HCT116 (cell line): ENCODE data around the gene ZNF606. TPM values are rescaled to one million over a fixed set of nuclear protein-coding genes. Genes with fewer than 3 reads are reported as not detected.

Experiments used
- ATAC-seq: fragments of 200-7000 bp; cut with Tn5 transposase; 2 replicates; pipeline ENCODE4 v1.9.1; 2020; ENCODE audit warnings: mild to moderate bottlenecking, moderate library complexity
- BruUV-seq: library from RNA; stranded (reverse); fragments of 400-500 nt; replicated peaks from 2 replicates; lab custom pipeline; 2021; lab: Mats Ljungman, UMichigan
- CTCF ChIA-PET: fragments of 300-600 bp; sonication (Branson Sonifier 250); formaldehyde crosslinking; loops from one replicate; lab custom pipeline; 2021; ENCODE audit warnings: antibody characterized with exemption; lab: Charles Lee
- POLR2A ChIA-PET: fragments of 300-600, 350-600 bp; sonication (Branson Sonifier 250); formaldehyde crosslinking; loops from one replicate; lab custom pipeline; 2021; ENCODE audit warnings: antibody characterized with exemption; lab: Charles Lee
- RAD21 ChIA-PET, 2 experiments: fragments of 300-600 bp; sonication (Branson Sonifier 250); formaldehyde crosslinking; loops; one replicate each; lab custom pipeline; 2023; ENCODE audit warnings: low total read pairs in 2 of 2; ENCODE audit not compliant: uncharacterized antibody in 2 of 2, unreplicated experiment in 2 of 2, low non-redundant PET in 1 of 2; lab: Charles Lee
- DNase-seq: peaks from one replicate; pipeline ENCODE4 v3.0.0-alpha.2; 2010; ENCODE audit warnings: low read depth, low spot score
- H2AFZ ChIP-seq: fragments of 200-600 bp; shearing (Covaris generic), sonication (generic); 2 replicates; pipeline ENCODE4 v1.6.1; 2017; ENCODE audit warnings: low read depth, mixed run types, mixed read lengths, antibody characterized with exemption, low read length; ENCODE audit not compliant: poor library complexity, severe bottlenecking
- H3K27ac ChIP-seq: 2 replicates; pipeline ENCODE4 v1.5.1; 2012; ENCODE audit warnings: low read depth, low read length
- H3K27me3 ChIP-seq: fragments of 200-600 bp; sonication (generic); 2 replicates; pipeline ENCODE4 v1.6.1; 2016; ENCODE audit warnings: mixed run types, low read length, mixed read lengths; ENCODE audit not compliant: insufficient read depth
- H3K36me3 ChIP-seq, 2 experiments: fragments of 200-500 bp in 1 of 2; fragments of 200-600 bp in 1 of 2; sonication (Bioruptor generic) in 1 of 2; sonication (generic) in 1 of 2; 2 replicates each; pipeline versions ENCODE4 v1.5.1 to v1.6.1; 2014 to 2016; ENCODE audit warnings: low read length in 2 of 2, inconsistent platforms in 1 of 2, mixed read lengths in 1 of 2, mixed run types in 1 of 2; ENCODE audit not compliant: insufficient read depth in 2 of 2, control insufficient read depth in 1 of 2
- H3K4me1 ChIP-seq, 2 experiments: fragments of 200-600 bp in 1 of 2; sonication (generic) in 1 of 2; 2 replicates each; pipeline versions ENCODE4 v1.5.1 to v1.6.1; 2012 to 2017; ENCODE audit warnings: low read length in 2 of 2, inconsistent platforms in 1 of 2, mild to moderate bottlenecking in 1 of 2, mixed read lengths in 1 of 2, mixed run types in 1 of 2, moderate library complexity in 1 of 2; ENCODE audit not compliant: insufficient read depth in 2 of 2, control insufficient read depth in 1 of 2
- H3K4me2 ChIP-seq: fragments of 200-600 bp; sonication (generic); 2 replicates; pipeline ENCODE4 v1.6.1; 2017; ENCODE audit warnings: mixed run types, low read length, mixed read lengths
- H3K4me3 ChIP-seq, 2 experiments: fragments of 200-600 bp in 1 of 2; sonication (generic) in 1 of 2; replicated peaks in 1 of 2; 2 replicates each; pipeline ENCODE4 v1.5.1; 2011 to 2016; ENCODE audit warnings: low read length in 2 of 2, control low read depth in 1 of 2, low read depth in 1 of 2, mild to moderate bottlenecking in 1 of 2, mixed read lengths in 1 of 2, mixed run types in 1 of 2
- H3K79me2 ChIP-seq: fragments of 200-600 bp; sonication (generic); 2 replicates; pipeline ENCODE4 v1.6.1; 2017; ENCODE audit warnings: mild to moderate bottlenecking, mixed run types, low read length, moderate library complexity, mixed read lengths; ENCODE audit not compliant: insufficient read depth
- H3K9ac ChIP-seq: fragments of 200-600 bp; sonication (generic); 2 replicates; pipeline ENCODE4 v1.6.1; 2016; ENCODE audit warnings: low read length, mixed read lengths
- H3K9me2 ChIP-seq: fragments of 200-600 bp; sonication (generic), shearing (Covaris generic); 2 replicates; pipeline ENCODE4 v1.6.1; 2017; ENCODE audit warnings: mixed run types, mild to moderate bottlenecking, moderate library complexity; ENCODE audit not compliant: insufficient read depth
- H3K9me3 ChIP-seq, 2 experiments: fragments of 200-500 bp in 1 of 2; fragments of 200-600 bp in 1 of 2; sonication (Bioruptor generic) in 1 of 2; sonication (generic) in 1 of 2; 2 replicates each; pipeline ENCODE4 v1.6.1; 2014 to 2017; ENCODE audit warnings: low read length in 2 of 2, mixed read lengths in 2 of 2, inconsistent platforms in 1 of 2, low read depth in 1 of 2, mild to moderate bottlenecking in 1 of 2, mixed run types in 1 of 2, moderate library complexity in 1 of 2; ENCODE audit not compliant: control insufficient read depth in 1 of 2, insufficient read depth in 1 of 2
- H4K20me1 ChIP-seq: fragments of 200-600 bp; sonication (generic), shearing (Covaris generic); 2 replicates; pipeline ENCODE4 v1.6.1; 2017; ENCODE audit warnings: mixed run types, mild to moderate bottlenecking, moderate library complexity; ENCODE audit not compliant: insufficient read depth
- CBX3 ChIP-seq: IDR thresholded peaks from 2 replicates; pipeline ENCODE4 v1.6.1; 2012; ENCODE audit warnings: low read depth
- CEBPB ChIP-seq: IDR thresholded peaks from 2 replicates; pipeline ENCODE4 v1.6.1; 2012; ENCODE audit warnings: low read depth
- EGR1 ChIP-seq: IDR thresholded peaks from 2 replicates; pipeline ENCODE4 v1.6.1; 2012; ENCODE audit warnings: low read depth
- ELF1 ChIP-seq: IDR thresholded peaks from 2 replicates; pipeline ENCODE4 v1.6.1; 2012; ENCODE audit warnings: low read depth, borderline replicate concordance
- EZH2 ChIP-seq: fragments of 200-600 bp; sonication (generic); IDR thresholded peaks from 2 replicates; pipeline ENCODE4 v1.6.1; 2017; ENCODE audit warnings: antibody characterized with exemption, mixed run types
- EZH2phosphoT487 ChIP-seq: fragments of 200-600 bp; IDR thresholded peaks from 2 replicates; pipeline ENCODE4 v1.6.1; 2018; ENCODE audit warnings: antibody characterized with exemption, borderline replicate concordance
- FOSL1 ChIP-seq: IDR thresholded peaks from 2 replicates; pipeline ENCODE4 v1.6.1; 2012; ENCODE audit warnings: low read depth
- JUND ChIP-seq: IDR thresholded peaks from 2 replicates; pipeline ENCODE4 v1.6.1; 2012
- POLR2AphosphoS5 ChIP-seq: IDR thresholded peaks from 2 replicates; pipeline ENCODE4 v1.6.1; 2011; ENCODE audit warnings: mild to moderate bottlenecking, low read depth, low read length, moderate library complexity
- RAD21 ChIP-seq: IDR thresholded peaks from 2 replicates; pipeline ENCODE4 v1.6.1; 2012; ENCODE audit warnings: low read depth, mild to moderate bottlenecking
- SIN3A ChIP-seq: IDR thresholded peaks from 2 replicates; pipeline ENCODE4 v1.6.1; 2012; ENCODE audit warnings: low read depth
- SP1 ChIP-seq: IDR thresholded peaks from 2 replicates; pipeline ENCODE4 v1.6.1; 2012; ENCODE audit warnings: low read depth
- SRF ChIP-seq: IDR thresholded peaks from 2 replicates; pipeline ENCODE4 v1.6.1; 2012; ENCODE audit warnings: low read depth
- TCF7L2 ChIP-seq: IDR thresholded peaks from 2 replicates; pipeline ENCODE4 v1.7.0; 2011; ENCODE audit warnings: borderline replicate concordance, inconsistent platforms; ENCODE audit not compliant: insufficient read depth, insufficient read length; ENCODE audit errors: extremely low read depth
- ZFX ChIP-seq: fragments of 450-650 bp; IDR thresholded peaks from 2 replicates; pipeline ENCODE4 v1.6.1; 2017
- ZNF274 ChIP-seq: fragments of 200-500 bp; sonication (Bioruptor generic); IDR thresholded peaks from 2 replicates; pipeline ENCODE4 v1.6.1; 2014; ENCODE audit warnings: mild to moderate bottlenecking, low read depth, low read length, inconsistent platforms
- intact Hi-C: fragments of 100-400 bp; cut with micrococcal nuclease; formaldehyde crosslinking; loops from 2 replicates; pipeline ENCODE4 v1.10.0; 2022
- total RNA-seq: library from RNA; stranded (reverse); gene quantifications from one replicate; pipeline ENCODE4 v1.2.1, GENCODE V29; 2021; ENCODE audit not compliant: unreplicated experiment
- TF ChIP-seq, protein P1 (sequence below): IDR thresholded peaks from 2 replicates; pipeline ENCODE4 v1.6.1; 2011; ENCODE audit warnings: mild to moderate bottlenecking, low read length, moderate library complexity; ENCODE audit not compliant: insufficient replicate concordance; ENCODE audit errors: extremely low read depth
- TF ChIP-seq, protein P2 (sequence below), 3 experiments: fragments of 200-600 bp in 1 of 3; sonication (generic) in 1 of 3; IDR thresholded peaks in 2 of 3; conservative IDR thresholded peaks in 1 of 3; 2 replicates each; pipeline ENCODE4 v1.5.1; 2012 to 2017; ENCODE audit warnings: low read depth in 2 of 3, low read length in 2 of 3, antibody characterized with exemption in 1 of 3, borderline replicate concordance in 1 of 3, control low read depth in 1 of 3, mild to moderate bottlenecking in 1 of 3, mixed read lengths in 1 of 3, mixed run types in 1 of 3, moderate library complexity in 1 of 3; ENCODE audit not compliant: insufficient read depth in 1 of 3

Gene ZNF606
- total RNA-seq, 1 experiment from 2014 or later, result 0.05 TPM

DNA sequence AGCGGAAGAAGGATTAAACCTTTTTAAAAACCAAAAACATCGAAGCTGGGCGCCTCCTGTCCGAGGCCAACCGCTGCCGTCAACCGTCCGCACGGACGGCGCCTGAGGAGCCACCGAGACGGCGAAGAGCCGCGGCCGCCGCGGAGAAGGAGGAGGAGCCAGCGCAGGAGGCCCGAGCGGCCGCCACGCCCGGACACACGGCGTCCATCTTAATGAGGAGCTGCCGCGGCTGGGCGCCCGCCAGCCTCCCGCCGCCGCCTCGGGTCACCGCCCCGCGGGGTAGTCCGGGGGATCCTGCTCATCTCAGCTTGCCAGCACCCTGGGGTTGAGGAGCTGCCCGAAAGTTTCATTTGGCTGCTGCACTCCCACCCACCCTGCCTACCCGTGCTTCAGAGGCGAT lies 41.8 kb upstream of the ZNF606 start:
- H3K9ac ChIP-seq, result no peak overlapping the region
- H3K36me3 ChIP-seq, result no peaks in the 10 kb centered on the region
- no peaks in the 10 kb centered on the region for H3K9me2 ChIP-seq
- DNase-seq (no peak), ATAC-seq (no peak)
- no peaks in the 10 kb centered on the region for H3K4me1 ChIP-seq
- ChIA-PET CTCF (no interaction called here), POLR2A (no interaction called here), RAD21 (no interaction called here)
- no peak overlapping the region for H3K27ac ChIP-seq
- no peak overlapping the region for H3K4me3 ChIP-seq
- no peaks in the 10 kb centered on the region for H3K27me3 ChIP-seq
- BruUV-seq, result no TSS peak
- H3K4me2 ChIP-seq, result no peak overlapping the region
- peaks cover 0 to 17% of the 10 kb centered on the region in 2 experiments; a peak in 2 of 4 replicates for H3K9me3 ChIP-seq
- intact Hi-C loops, result no loop called here
- no peaks in the 10 kb centered on the region for H3K79me2 ChIP-seq
- H4K20me1 ChIP-seq, result no peaks in the 10 kb centered on the region
- no peak for TF ChIP-seq RAD21
- H2AFZ ChIP-seq, result no peak overlapping the region

DNA sequence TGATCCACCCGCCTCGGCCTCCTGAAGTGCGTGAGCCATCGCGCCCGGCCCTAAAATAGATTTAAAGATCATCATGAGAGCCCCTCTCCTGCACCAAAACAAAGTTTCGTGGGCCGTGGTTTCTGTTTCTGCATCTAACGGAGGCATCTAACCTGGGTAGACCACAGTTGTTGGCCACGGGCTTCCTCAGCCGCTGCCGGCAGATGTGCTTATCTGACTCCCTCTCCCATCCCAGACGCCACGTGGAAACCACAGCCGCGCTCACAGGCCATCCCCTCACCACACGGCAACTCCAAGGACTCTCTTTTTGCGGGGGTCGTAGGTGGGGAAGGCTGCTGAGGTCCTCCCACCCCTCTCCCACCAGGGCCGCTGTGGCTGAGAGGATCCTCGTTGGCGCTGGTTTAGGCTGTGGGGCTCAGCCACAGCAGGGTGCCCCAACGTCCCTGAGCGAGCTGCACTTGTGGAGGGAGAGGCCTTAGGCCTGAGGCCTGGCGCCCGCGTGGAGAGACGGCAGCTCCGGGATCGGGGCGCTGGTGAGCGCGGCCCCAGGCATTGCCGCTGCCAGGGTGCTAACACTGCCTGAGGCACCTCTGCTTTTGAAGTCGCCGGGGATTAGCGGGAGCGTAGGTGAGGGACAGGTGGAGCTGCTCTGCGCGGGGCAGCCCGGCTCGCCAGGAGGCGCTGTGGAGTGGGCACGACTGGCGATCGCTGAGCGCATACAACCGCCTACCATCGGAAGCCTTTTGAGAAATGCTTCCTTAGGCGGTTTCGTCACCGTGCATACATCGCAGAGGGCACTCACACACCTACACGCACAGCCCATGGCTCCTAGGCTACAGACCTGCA lies 40.1 kb upstream of the ZNF606 start:
- no peaks in the 10 kb centered on the region for H3K4me1 ChIP-seq
- no peaks in the 10 kb centered on the region for H3K79me2 ChIP-seq
- H3K4me2 ChIP-seq, result no peak overlapping the region
- no peak for DNase-seq
- CTCF ChIA-PET, result no interaction called here
- no peak overlapping the region for H3K4me3 ChIP-seq
- H3K27me3 ChIP-seq, result no peaks in the 10 kb centered on the region
- H3K36me3 ChIP-seq, result no peaks in the 10 kb centered on the region
- H4K20me1 ChIP-seq, result no peaks in the 10 kb centered on the region
- no peaks in the 10 kb centered on the region for H3K9me2 ChIP-seq
- ATAC-seq, result no peak
- BruUV-seq, result no TSS peak
- no peak overlapping the region for H3K9ac ChIP-seq
- POLR2A ChIA-PET, result no interaction called here
- H2AFZ ChIP-seq, result no peak overlapping the region
- peaks cover 0 to 19% of the 10 kb centered on the region in 2 experiments; a peak in 2 of 4 replicates for H3K9me3 ChIP-seq
- no peak overlapping the region for H3K27ac ChIP-seq
- intact Hi-C loops, result no loop called here
- RAD21 ChIA-PET, result no interaction called here
- TF ChIP-seq SRF, result no peak
- no peak for TF ChIP-seq ZNF274
- no peak for TF ChIP-seq CEBPB
- TF ChIP-seq EZH2, result no peak
- TF ChIP-seq SIN3A, result no peak
- TF ChIP-seq EZH2phosphoT487, result no peak
- TF ChIP-seq EGR1, result no peak
- no peak for TF ChIP-seq ZFX
- no peak for TF ChIP-seq FOSL1
- no peak for TF ChIP-seq ELF1
- TF ChIP-seq SP1, result no peak
- no peak for TF ChIP-seq CBX3
- TF ChIP-seq, protein P1, sequence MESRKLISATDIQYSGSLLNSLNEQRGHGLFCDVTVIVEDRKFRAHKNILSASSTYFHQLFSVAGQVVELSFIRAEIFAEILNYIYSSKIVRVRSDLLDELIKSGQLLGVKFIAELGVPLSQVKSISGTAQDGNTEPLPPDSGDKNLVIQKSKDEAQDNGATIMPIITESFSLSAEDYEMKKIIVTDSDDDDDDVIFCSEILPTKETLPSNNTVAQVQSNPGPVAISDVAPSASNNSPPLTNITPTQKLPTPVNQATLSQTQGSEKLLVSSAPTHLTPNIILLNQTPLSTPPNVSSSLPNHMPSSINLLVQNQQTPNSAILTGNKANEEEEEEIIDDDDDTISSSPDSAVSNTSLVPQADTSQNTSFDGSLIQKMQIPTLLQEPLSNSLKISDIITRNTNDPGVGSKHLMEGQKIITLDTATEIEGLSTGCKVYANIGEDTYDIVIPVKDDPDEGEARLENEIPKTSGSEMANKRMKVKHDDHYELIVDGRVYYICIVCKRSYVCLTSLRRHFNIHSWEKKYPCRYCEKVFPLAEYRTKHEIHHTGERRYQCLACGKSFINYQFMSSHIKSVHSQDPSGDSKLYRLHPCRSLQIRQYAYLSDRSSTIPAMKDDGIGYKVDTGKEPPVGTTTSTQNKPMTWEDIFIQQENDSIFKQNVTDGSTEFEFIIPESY, result no peak
- no peak for TF ChIP-seq POLR2AphosphoS5
- TF ChIP-seq, protein P2, sequence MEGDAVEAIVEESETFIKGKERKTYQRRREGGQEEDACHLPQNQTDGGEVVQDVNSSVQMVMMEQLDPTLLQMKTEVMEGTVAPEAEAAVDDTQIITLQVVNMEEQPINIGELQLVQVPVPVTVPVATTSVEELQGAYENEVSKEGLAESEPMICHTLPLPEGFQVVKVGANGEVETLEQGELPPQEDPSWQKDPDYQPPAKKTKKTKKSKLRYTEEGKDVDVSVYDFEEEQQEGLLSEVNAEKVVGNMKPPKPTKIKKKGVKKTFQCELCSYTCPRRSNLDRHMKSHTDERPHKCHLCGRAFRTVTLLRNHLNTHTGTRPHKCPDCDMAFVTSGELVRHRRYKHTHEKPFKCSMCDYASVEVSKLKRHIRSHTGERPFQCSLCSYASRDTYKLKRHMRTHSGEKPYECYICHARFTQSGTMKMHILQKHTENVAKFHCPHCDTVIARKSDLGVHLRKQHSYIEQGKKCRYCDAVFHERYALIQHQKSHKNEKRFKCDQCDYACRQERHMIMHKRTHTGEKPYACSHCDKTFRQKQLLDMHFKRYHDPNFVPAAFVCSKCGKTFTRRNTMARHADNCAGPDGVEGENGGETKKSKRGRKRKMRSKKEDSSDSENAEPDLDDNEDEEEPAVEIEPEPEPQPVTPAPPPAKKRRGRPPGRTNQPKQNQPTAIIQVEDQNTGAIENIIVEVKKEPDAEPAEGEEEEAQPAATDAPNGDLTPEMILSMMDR (IDR thresholded peaks at IDR 0.05 in 2 of 3, conservative IDR thresholded peaks at IDR 0.05 in 1 of 3; ENCODE audit: borderline replicate concordance in 1 of 3, insufficient read depth in 1 of 3, low read depth in 2 of 3, low read length in 2 of 3), result no peak
- no peak for TF ChIP-seq JUND
- no peak for TF ChIP-seq TCF7L2
